Measurements from ENCODE around the gene COL7A1.

COL7A1 gene

GRCh38 chr3:48623851-48624547 lies 28.9 kb upstream of the COL7A1 start:
- Mint-ChIP-seq H3K27me3 (ENCODE audit: low read depth, poor library complexity) (peaks cover 3% of the 10 kb centered on the region), H3K4me3 (no peak overlapping the region), H3K9me3 (no peaks in the 10 kb centered on the region), H3K4me1 (peaks cover 67% of the 10 kb centered on the region), H3K27ac (peak overlapping the region; percentile 30), H3K36me3 (ENCODE audit: low read depth) (peaks cover 50% of the 10 kb centered on the region)
- no peak for DNase-seq
- TF ChIP-seq, protein P1, sequence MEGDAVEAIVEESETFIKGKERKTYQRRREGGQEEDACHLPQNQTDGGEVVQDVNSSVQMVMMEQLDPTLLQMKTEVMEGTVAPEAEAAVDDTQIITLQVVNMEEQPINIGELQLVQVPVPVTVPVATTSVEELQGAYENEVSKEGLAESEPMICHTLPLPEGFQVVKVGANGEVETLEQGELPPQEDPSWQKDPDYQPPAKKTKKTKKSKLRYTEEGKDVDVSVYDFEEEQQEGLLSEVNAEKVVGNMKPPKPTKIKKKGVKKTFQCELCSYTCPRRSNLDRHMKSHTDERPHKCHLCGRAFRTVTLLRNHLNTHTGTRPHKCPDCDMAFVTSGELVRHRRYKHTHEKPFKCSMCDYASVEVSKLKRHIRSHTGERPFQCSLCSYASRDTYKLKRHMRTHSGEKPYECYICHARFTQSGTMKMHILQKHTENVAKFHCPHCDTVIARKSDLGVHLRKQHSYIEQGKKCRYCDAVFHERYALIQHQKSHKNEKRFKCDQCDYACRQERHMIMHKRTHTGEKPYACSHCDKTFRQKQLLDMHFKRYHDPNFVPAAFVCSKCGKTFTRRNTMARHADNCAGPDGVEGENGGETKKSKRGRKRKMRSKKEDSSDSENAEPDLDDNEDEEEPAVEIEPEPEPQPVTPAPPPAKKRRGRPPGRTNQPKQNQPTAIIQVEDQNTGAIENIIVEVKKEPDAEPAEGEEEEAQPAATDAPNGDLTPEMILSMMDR (IDR thresholded peaks at IDR 0.05): no peak

DNA sequence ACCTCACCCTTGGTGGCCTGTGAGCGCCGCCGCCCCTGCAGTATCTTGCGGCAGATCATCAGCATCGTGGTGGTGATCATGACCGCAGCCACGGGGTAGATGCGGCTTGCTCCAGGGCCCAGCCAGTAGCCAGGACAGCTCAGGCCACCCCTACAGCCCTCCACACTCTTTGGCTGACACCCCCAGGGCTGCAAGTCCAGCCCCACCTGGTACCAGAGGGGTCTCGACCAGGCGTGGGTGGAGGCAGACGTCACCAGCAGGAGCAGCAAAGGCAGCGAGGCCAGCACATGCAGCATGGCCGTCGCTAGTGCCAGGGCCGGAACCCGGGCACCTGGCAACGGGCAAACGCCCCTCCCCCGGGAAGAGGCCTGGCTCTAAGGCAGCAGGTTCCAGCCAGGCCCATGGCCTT lies 26.3 kb upstream of the COL7A1 start, which contains the start of gene TMEM89:
TSS of gene TMEM89 (minus strand) at position 309 of the 409 bp plus-strand sequence. CDS start at position 296, 13 bp downstream.
- Mint-ChIP-seq H3K27ac (no peak within 1 kb of the TSS), H3K4me1 (peaks cover 48% of the 10 kb centered on the region)

DNA sequence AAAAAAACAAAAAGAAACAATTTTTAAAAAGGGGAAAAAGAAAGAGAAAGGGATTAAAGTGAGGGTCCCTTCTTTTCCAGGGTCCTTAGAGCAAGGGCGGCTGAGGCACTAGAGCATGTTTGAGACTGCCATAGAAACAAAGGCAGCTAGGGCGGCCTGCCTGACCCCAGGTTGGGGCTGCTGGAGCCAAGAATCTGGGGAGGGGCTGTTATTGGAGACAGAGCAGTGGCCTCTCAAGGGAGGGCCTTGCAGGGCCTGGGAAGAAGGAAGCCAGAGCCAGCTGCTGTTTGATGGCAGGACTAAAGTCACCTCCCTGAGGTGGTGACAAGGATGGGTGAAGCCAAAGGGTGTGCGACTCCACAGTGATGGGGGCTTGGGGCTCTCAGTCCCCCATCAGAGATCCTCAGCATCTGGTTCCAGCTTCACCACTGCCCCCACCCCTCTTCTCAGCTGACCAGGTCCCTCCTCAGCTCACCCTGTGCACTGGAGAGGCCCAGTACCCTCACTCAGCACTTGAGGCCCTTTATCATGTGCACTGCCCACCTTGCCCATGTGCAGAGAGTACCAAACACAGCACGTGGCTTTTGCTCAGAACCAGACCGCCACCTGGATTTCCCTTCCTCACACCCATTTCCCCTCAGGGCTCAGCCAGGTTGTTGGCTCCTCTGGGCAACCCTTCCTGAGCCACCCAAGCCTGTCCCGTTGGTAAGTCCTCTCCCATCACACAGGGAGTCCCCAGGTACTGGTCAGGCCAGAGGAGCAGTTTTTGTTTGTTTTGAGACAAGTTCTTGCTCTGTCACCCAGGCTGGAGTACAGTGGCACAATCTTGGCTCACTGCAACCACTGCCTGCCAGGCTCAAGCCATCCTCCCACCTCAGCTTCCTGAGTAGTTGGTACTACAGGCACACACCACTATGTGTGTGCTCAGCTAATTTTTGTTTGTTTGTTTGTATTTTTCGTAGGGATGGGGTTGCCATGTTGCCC lies 24.7 kb upstream of the COL7A1 start:
- TF ChIP-seq, protein P1 (IDR thresholded peaks at IDR 0.05): no peak
- Mint-ChIP-seq H3K4me1 (peaks cover 34% of the 10 kb centered on the region), H3K4me3 (no peak overlapping the region), H3K36me3 (ENCODE audit: low read depth) (peaks cover 48% of the 10 kb centered on the region), H3K9me3 (peaks cover 18% of the 10 kb centered on the region), H3K27me3 (ENCODE audit: low read depth, poor library complexity) (peaks cover 6% of the 10 kb centered on the region), H3K27ac (peak overlapping the region; percentile 89)
- no peak for DNase-seq

More for the DNA sequence above, 26.3 kb upstream of the COL7A1 start, which contains the start of gene TMEM89:
- peaks cover 52% of the 10 kb centered on the region for H3K36me3 Mint-ChIP-seq (ENCODE audit: low read depth)
- TF ChIP-seq, protein P1 (IDR thresholded peaks at IDR 0.05): no peak
- no peak within 1 kb of the TSS for H3K4me3 Mint-ChIP-seq
- peaks cover 3% of the 10 kb centered on the region for H3K27me3 Mint-ChIP-seq (ENCODE audit: low read depth, poor library complexity)
- no peak for DNase-seq
- H3K9me3 Mint-ChIP-seq: peaks cover 15% of the 10 kb centered on the region

GRCh38 chr3:48617559-48617958 lies 22.4 kb upstream of the COL7A1 start:
- Mint-ChIP-seq H3K27me3 (ENCODE audit: low read depth, poor library complexity) (peaks cover 6% of the 10 kb centered on the region), H3K27ac (no peak overlapping the region), H3K9me3 (peaks cover 18% of the 10 kb centered on the region), H3K36me3 (ENCODE audit: low read depth) (peaks cover 51% of the 10 kb centered on the region), H3K4me3 (no peak overlapping the region), H3K4me1 (peaks cover 18% of the 10 kb centered on the region)
- DNase-seq: no peak
- TF ChIP-seq, protein P1 (IDR thresholded peaks at IDR 0.05): no peak

DNA sequence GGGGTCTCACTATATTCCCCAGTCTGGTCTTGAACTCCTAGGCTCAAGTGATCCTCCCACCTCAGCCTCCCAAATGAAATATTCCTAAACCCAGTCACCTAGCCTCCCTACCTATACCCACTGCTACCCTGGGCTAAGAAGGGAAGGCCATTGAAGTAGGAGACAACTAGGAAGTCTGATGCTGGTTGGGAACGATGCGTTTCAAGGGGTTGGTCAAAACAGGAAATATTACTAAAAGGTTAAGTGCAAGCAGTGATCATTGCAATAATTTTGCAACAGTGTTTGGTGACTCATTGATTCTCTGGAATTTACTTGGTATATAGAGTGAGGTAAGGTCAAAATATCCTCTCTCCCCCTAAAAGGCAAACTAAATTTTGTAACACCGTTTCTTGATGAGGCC lies 18.9 kb upstream of the COL7A1 start:
- H3K36me3 Mint-ChIP-seq (ENCODE audit: low read depth): peaks cover 39% of the 10 kb centered on the region
- H3K9me3 Mint-ChIP-seq: peaks cover 18% of the 10 kb centered on the region
- no peak overlapping the region for H3K4me3 Mint-ChIP-seq
- H3K4me1 Mint-ChIP-seq: peaks cover 6% of the 10 kb centered on the region
- H3K27ac Mint-ChIP-seq: no peak overlapping the region
- peaks cover 10% of the 10 kb centered on the region for H3K27me3 Mint-ChIP-seq (ENCODE audit: low read depth, poor library complexity)
- TF ChIP-seq, protein P1 (IDR thresholded peaks at IDR 0.05): no peak
- no peak for DNase-seq
